Measurements from ENCODE around the gene RFT1.
"Not testable (repeated sequence)": the region's sequence is repeated elsewhere in the genome, so short reads cannot be mapped to it uniquely, and the experiment has no call there.

RFT1 gene

DNA sequence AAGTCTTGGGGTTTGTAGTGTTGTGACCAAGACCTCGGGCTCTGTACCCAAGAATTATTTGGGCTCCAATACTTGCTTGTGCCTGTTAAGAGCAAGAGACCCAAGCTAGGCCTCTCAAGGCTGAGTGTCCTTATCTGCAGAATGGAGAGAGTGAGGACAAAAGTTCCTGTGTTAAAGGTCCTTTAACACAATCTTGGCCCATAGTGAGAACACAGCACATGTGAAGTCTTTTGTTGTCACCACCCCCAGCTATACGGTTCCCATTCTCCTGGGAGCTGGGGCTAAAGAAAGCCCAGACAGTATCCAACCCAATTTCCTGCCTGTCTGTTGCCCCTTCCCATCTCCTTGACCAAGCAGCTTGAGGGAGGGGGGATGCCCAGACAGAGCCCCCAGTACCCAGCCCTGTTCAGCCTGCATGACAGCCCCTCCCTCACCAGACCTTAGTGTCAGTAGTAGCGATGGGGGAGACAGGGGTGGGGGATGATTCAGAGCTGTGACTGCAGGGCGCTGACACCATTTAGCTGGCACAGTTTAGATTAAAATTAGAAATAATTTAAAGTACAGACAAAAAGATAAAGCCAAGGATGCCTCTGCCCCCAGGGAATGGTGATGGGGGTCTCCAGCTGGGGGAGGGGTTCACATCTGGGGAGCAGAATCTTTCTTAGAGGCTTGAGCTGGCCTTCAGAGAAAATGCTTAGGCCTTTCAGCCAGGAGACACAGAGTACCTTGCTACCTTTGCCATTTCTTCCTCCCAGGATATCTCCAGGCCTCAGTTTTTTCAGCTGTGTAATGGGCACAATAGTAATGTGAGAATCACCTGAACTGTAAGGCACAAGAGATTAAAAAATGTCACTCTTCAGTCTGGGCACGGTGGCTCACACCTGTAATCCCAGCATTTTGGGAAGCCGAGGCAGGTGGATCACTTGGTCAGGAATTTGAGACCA lies 33.5 kb upstream of the RFT1 start:
- DNase-seq, result no peak

DNA sequence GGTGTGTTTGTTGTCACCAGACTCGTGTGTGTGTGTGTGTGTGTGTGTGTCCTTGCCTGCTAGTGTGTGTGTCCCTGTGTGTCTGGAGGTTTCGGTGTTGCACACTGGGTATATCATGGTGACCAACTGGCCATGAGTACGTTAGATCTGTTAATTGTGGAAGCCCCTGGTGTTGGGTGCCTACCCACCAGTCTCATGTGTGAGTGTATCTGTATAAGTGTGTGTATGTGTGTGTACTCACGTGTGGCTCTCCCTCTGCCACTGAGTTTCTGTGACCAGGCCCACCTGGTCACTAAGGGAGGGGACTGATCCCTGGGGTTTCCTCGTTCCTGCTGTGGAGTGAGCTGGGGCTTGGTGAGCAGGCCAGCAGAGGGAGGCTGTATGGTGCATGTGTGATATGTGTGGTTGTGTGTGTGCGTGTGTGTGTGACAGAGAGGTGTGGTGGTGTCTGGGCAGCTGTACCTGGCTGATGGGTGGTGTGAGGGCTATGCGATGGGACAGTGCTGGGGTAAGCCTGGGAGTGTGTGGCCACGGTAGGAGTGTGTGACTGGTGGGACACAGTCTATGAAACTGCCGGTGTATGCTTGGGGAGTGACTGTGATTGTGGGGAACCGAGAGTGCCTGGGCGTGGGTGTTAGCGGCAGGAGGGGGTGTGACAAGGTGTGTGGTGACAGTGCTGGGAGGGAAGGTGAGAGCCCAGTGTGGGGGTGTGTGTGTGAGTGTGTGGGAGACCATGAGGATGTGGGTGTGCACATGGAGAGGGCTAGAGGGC lies 32.6 kb upstream of the RFT1 start:
- peak; percentile 52 for DNase-seq

DNA sequence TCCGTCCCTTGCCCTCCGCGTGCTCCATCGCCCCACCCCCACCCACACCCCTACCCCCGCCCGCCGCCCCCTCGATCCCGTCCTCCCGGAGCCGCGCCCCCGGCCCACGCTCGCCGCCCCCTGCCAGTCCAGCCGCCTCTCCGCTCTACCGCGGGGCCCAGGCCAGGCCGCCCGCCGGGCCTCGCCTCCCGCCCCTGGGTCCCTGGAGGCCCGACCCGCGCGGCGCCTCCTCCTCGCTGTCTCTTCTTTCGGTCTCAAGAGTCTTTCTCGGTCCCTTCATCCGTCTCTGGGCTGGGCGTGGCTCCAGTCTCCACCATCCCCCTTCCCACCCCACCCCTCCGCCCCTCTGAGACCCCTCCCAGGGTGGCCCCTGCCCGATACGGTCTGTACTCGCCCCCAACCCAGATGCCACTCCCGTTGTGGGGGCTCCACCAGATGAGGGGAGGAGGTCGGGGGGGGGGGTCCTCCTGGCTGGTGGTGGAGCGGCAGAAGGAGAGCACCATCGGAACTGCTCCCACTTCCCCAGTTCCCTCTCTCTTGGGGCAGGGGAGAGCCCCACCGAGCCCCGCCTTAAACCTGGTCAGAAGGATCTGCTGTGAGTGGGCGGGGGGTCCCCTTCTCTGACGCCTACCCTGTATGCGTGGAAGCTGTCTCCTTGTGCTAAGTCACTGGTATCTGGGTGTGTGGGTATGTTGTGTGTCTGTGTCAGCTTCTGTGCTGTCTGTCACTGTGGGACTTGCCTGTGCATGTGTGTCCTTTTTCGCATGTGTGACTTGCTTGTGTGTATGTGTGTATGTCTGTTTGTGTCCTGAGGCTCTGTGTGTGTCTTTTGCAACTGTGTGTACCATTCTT lies 31.8 kb upstream of the RFT1 start:
- DNase-seq, result peak; percentile 41

DNA sequence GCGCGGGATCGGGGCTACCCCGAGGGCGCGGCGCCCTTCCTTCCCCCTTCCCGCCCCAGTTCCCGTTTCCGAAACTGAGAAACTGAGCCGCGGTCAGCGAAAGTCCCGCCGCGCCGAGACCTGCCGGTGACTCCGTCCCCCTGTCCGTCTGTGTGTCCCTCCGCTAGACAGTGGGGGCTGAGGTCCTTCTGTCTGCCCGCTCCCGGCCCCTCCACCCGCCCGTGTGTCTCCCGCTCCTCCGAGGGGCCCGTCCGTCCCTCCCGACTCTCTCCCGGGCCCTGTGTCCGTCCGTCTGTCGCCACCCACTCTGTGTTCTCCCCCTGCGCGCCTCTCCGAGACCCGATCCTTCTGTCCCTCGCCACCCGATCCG lies 31.2 kb upstream of the RFT1 start:
- no peak for DNase-seq

DNA sequence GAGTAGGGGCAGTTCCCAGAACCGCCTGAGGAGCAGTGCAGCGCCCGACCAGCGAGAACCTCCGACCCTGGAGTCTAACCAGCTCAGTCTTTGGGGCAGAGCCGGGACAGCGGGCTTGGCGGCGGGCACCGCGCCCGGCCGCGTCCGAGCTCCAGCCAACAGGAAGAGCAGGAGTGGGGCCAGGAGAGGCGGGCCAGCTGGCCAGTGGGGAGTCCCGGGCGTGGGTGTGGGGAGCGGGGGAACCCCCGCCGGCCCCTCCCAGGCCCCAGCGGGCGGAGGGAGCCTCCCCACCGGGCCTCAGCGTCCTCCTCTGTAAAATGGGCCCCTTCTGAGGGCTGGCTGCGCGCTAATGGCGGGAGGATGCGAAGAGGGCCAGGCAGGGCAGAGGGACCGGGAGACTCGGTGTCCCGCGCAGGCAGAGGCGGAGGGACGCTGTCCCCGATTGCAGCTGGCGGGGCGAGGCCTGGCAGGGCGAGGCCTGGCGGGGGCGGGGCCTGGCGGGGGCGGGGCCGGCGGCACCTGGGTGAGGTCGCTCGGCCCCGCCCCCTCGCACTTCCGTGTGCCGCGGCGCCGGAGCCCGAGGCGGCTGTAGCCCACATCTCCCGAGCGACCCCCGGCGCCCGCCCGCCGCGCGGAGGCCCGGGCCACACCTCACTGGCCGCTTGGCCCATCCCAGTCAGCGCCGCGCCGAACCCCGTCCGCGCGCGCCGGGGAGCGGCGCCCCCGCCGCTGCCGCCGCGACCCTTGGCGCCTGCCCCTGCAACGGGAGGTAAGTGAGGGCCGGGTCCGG lies 30.6 kb upstream of the RFT1 start, which contains the start of gene PRKCD:
Gene PRKCD (plus strand): TSS at position 550 of the 790 bp plus-strand sequence. CDS start 17,214 bp downstream, outside the sequence.
- DNase-seq, result peak; percentile 82

DNA sequence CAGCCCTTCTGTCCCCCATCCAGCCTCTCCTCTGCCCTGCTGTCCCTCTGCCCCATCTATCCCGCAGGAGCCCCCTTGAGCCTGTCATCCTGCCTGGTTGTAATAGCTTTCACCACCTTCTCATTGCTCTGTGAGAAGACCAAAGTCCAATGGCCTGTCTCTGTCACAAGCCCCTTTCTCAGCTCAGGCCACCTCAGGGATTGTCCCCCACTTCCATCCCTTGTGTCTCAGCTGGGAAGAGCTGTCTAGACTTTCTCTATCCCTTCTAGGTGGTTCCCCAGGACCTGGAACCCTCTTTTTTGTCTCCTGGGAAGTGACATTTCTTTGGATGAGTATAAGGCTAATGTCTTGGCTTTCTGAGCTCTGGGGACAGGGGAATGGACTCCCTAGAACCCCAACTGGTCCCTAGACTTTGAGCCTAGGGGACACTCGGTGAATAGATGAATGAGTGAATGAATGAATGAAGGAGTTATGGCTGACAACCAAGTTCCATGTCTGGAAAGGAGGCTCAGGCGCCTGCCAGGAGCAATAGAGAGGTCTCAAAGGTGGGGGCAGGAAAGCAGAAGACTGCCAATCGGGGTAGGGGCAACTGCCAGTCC lies 29.9 kb upstream of the RFT1 start:
- no peak for DNase-seq

DNA sequence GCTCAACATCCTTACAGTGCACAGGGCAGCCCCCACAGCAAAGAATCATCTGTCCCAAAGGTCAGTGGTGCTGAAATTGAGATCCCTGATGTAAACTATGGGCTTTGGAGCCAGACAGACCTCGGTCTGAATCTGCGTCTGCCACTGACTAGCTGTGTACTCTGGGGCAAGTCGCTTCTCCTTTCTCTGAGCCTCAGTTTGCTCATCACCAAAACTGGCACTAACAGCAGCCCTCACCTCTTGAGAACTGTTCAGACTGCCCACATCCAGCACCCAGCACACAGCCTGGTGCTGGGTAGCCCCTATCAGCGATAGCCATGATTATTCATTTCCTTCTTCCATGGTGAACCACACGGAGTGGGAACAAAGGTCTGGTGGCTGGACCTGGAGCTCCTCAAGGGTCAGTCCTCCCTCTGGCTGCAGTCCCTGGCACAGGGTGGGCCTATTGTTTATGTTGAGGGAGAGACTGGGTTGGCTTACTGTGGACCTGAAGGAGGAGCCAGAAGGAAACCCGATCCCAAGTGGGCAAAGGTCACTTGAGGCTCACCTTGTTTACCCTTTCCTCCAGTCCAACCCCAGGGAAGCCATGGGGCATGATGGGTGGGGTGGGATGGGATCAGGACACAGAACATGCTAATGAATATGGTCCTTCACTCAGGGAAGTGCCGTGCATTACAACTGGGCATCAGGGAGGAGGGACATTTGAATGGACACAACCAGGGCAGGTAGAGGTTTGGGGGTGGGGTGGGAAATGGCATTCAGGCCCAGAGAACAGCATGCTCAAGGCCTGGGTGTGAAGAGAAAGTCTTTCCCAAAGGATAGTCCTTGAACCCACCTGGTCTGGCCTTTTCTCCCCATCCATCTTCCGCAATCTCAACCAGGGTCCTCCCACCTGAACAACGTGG lies 29.2 kb upstream of the RFT1 start:
- no peak for DNase-seq

DNA sequence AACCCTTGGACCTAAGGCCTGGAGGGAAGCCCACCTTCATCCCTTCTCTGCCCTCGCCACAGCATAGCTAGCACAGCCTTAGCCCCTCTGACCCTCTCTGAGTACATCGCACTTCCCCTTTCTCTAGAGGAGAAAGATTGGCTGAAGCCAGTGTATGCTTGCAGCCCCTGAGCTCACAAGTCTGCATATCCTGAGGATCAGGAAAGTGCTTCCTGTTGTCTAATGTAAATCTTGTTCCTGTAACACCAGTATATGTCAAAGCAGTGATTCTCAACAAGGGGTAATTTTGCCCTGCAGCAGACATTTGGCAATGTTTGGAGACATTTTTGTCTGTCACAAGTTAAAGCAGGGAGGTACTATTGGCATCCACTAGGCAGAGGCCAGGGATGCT lies 28.5 kb upstream of the RFT1 start:
- DNase-seq, result no peak

DNA sequence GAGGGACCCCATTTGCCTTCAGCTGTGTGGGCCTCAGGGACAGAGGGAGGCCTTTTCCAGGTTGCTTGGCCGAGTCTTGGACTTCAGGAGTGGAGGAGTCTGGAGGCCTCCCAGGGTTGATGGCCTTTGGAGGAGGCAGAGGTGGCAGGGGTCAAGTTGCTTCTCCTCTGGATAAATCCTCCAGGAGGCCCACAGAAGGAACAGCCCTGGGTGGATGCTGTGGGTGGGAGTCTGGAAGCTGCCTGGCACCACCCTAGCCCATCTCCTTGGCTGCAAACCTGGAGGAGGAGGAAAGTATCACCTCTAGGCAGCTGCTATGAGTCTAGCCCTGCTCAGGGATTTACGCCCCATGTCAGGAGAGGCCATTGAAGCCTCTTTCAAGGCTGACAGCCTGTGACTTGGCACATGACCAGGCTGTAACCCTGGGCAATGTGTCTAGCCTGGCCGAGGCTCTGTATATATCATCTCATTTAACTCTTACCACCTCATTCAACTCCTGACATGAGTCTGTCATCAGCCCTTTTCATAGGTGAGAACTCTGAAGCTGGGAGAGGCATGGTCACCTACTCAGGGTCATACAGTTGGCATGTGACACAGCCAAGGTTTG lies 27.8 kb upstream of the RFT1 start:
- no peak for DNase-seq

DNA sequence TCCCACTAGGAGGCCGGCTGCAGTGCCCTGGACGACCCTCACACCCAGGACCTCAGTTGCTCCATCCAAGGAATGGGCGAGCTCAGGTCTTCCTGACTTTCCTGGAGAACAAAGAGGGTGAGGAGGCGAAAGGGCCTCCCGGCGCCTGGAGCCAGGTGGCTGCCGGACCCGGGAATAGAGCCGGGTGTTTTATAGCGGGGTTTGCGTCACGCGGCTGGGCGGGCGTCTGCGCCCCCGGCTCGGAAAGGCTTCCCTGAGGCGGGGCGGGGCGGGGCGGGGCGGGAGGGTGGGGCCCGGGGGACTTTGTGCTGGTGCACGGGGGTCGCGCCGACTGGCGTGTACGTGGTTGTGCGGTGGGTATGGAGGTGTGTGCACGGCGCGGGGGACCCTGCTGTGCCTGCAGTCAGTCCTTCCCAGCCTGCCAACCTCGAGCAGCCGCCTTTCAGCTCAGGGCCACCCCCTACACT lies 26.2 kb upstream of the RFT1 start:
- no peak for DNase-seq

DNA sequence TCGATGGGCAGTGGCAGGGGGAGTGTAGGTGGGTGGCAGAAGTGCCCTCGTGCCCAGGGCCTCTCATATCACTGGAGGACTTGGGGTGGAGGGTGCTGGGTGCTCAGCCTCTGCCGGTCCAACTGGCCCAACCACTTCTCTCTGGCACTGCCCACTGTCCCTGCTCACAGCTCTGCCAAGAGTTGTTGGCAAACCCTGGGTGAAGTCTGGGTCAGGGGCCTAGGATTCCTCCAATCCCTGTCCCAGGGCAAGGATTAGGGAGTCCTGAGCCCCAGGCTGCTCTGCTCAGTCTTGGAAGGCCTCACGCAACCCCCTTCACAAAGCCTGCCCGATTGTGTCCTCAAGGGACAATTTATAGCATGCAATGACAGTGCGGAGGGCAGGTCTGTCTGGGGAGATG lies 25.5 kb upstream of the RFT1 start:
- no peak for DNase-seq

DNA sequence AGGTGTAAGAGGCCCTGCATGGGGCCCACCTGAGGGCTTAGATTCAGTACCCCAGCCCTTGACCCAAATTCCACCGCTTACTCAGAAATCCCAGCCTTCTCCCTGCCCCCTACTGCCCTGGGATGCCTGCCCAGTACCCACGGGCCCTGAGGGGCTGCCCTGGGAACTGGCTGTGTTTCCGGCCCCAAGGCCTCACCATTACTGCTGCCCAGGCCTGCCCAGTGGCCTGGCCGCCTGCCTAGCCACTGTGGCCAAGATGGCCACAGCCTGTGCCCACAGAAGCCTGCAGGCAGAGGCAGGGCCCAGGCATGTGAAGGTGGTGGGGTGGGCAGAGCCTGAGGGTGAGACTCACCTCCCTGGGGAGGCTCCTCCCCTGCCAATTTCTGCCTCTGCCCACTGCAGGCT lies 24.6 kb upstream of the RFT1 start:
- DNase-seq, result no peak

DNA sequence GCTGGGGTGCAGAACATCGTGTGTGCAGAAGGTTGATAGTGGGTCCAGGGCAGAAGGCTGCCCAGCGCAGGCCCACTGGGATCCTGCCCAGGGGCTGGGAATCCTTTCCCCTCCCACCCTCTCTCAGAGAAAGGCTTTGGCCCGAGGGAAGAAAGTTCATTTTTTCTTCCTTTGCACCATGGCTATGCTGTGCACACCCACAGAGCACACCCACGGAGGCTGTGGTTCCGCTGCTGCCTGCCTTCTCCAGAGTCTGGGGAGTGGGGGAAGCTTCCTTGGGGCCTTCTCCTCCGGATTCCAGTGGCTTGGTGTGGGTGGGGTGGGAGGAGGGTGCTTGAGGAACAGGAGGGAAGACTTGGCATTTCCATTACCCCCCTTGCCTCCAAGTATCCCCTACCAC lies 23.7 kb upstream of the RFT1 start:
- DNase-seq, result no peak

DNA sequence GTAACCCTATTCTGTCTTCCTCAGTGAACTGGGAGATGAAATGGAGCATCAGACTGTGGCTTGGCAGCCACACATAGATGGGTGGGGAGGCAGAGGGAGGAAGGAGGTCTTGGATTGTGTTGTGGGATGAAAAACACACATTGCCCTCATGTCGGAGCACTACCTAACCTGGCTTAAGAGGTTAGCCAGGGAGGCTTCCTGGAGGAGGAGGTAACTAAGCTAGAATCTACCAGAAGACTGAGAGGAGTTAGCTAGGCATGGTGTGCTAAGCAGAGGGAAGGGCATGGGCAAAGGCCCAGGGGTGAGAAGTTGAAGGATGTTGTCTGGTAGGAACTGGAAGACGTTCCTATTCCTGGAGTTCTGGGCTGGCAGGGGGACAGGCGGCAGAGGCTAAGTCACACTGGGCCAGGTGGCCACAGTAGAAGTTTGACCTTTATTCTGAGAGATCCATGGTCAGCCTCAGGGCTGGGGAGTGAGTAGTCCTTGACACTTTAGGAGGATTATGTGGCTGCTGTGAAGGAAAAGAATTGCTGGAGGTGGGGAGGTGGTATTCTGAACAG lies 23.1 kb upstream of the RFT1 start:
- DNase-seq, result no peak

DNA sequence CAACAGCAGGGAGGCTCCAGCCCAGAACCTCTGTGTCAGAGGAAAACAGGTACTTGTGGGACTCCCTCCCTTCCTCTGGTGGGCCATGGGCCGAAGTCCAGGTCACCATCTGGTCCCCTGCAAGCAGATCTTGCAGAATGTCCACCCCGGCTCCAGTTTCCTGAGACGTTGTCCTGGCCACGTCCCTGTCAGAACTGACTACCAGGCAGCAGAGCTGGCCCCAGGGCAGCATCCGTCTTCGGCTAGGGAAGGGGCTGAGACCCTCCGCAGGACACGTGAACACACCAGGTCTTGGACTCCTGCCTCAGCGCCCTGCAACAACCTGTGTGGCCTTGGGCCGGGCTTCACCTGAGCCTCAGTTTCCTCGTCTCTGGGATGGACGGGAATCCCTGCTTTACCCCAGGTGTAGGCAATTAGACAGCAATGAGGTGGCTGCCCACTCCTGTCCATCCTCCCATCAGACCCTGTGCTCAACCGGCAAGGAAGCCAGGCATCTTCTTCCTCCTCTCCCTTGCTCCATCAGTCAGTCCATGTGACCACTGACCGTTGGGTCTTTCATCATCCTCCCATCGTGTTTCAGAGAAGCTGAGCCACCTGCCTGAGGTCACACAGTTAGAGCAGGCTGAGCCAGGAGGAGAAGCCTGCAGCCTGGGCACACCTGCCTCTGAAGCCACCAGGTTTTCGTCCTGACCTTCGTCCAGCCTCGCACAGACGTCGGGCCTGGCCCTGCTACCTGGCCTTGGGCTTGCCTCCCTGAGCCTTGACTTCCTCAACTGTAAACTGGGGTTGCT lies 21.8 kb upstream of the RFT1 start:
- DNase-seq, result no peak

DNA sequence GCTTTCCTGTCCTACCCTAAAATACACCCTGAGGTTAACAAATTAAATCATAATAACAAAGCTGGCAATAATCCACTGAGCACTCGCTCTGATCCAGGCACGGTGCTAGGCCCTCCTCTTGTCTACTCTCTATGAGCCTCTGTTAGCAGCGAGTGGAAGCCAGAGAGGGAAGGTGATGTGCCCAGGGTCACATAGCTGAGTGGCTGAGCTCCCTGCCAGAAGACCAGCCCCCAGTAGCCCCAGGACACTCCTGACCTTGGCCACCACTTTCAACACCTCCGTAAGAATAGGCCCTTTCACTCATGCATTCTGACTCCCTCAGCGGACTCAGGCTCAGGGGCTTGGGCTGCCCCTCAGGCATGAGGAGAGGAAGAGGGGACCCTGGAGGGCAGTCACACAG lies 21.2 kb upstream of the RFT1 start:
- no peak for DNase-seq

DNA sequence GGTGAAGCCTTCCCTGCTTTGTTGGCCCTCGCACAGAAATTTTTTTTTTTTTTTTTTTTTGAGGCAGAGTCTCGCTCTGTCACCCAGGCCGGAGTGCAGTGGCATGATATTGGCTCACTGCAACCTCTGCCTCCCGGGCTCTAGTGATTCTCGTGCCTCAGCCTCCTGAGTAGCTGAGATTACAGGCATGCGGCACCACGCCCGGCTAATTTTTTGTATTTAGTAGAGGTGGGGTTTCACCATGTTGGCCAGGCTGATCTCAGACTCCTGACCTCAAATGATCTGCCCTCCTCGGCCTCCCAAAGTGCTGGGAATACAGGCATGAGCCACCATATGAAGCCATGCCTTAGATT lies 20.8 kb upstream of the RFT1 start:
- not testable (repeated sequence) for DNase-seq

DNA sequence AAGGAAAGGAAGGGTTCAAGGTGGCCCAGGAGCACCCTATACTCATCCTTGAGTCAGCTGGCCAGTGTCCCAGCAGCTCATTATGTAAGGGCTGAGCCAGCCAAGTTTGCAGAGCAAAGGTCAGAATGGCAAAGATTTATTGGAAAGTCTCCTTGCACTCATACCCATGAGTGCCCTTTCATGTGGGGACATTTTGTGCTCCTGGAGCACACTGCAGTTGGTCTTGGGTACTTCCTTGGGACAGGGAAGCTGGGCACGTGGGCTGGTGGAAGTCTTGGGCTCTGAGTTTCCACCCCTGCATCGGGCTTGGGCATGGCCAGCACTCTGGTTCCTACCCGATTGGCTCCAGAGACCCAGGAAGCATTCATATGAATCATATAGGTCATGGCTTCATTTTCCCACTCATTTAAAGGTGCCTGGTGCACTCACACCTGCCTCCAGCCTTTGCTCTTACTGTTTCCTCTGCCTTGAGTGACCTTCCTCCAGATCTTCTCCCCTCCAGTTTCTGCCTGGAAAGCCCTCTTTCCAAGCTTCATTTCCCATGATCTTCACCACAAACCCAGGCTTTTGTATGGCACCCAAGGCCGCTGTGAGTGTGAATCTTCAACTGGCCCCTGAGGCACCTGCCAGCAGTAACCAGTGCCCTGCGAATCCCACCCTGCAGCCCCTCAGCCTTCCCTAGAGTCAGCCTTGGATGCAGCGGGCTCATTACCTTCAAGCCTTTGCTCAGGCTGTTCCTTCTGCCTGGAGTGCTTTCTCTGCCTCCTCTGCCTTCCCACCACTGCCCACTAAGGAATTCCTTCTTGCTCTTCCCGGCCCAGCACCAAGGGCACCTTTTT lies 20.2 kb upstream of the RFT1 start:
- DNase-seq, result no peak
